HG02938 (cell line): ENCODE measurements around the gene APOB.
"Not testable (repeated sequence)": the region's sequence is repeated elsewhere in the genome, so short reads cannot be mapped to it uniquely, and the experiment has no call there.

ENCODE experiments used
- ATAC-seq: cut with Tn5 transposase; IDR thresholded peaks from one replicate; pipeline ENCODE4 v1.9.1; 2021; ENCODE audit warnings: mild to moderate bottlenecking, moderate library complexity; ENCODE audit not compliant: unreplicated experiment

The APOB gene

GRCh38 chr2:21034156-21034971 lies 9.5 kb downstream of the APOB start:
- ATAC-seq = no peak

GRCh38 chr2:21033237-21034155 lies 10.4 kb downstream of the APOB start:
- ATAC-seq = no peak

GRCh38 chr2:21032338-21033236 lies 11.3 kb downstream of the APOB start:
- no peak for ATAC-seq

GRCh38 chr2:21030983-21031968 lies 12.6 kb downstream of the APOB start:
- no peak for ATAC-seq

GRCh38 chr2:21029519-21029918 lies 14.4 kb downstream of the APOB start:
- ATAC-seq = no peak

- ATAC-seq = not testable (repeated sequence)
These were observed 14.9 kb downstream of the APOB start for GRCh38 chr2:21028951-21029350.

GRCh38 chr2:21028021-21028947 lies 15.6 kb downstream of the APOB start:
- no peak for ATAC-seq

- no peak for ATAC-seq
These were observed 17.2 kb downstream of the APOB start for GRCh38 chr2:21026479-21027282.

- ATAC-seq = no peak
These were observed 18.0 kb downstream of the APOB start for GRCh38 chr2:21025690-21026478.

- no peak for ATAC-seq
These were observed 19.0 kb downstream of the APOB start for GRCh38 chr2:21024722-21025389.

- ATAC-seq = no peak
These were observed 19.7 kb downstream of the APOB start for GRCh38 chr2:21024198-21024597.

- ATAC-seq = no peak
These were observed 20.3 kb downstream of the APOB start for GRCh38 chr2:21023419-21024181.

- no peak for ATAC-seq
These were observed 21.0 kb downstream of the APOB start for GRCh38 chr2:21022792-21023367.

- no peak for ATAC-seq
These were observed 22.4 kb downstream of the APOB start for GRCh38 chr2:21021430-21021829.

- no peak for ATAC-seq
These were observed 23.1 kb downstream of the APOB start for GRCh38 chr2:21020668-21021288.
